ENCODE results near the gene SLC25A12.

Gene SLC25A12

GRCh38 chr2:171822525-171823322 lies 71.3 kb downstream of the SLC25A12 start:
- no peak for TF ChIP-seq GATA3 (IDR thresholded peaks at IDR 0.05; ENCODE audit: low read depth, low read length)
- TF ChIP-seq GATA2 (IDR thresholded peaks at IDR 0.05; ENCODE audit: low read depth, low read length): no peak

GRCh38 chr2:171819453-171819852 lies 74.6 kb downstream of the SLC25A12 start:
- no peak for TF ChIP-seq GATA3 (IDR thresholded peaks at IDR 0.05; ENCODE audit: low read depth, low read length)
- no peak for TF ChIP-seq GATA2 (IDR thresholded peaks at IDR 0.05; ENCODE audit: low read depth, low read length)

GRCh38 chr2:171814883-171815282 lies 79.2 kb downstream of the SLC25A12 start:
- TF ChIP-seq GATA3 (IDR thresholded peaks at IDR 0.05; ENCODE audit: low read depth, low read length) (no peak), GATA2 (IDR thresholded peaks at IDR 0.05; ENCODE audit: low read depth, low read length) (no peak)

- TF ChIP-seq GATA3 (IDR thresholded peaks at IDR 0.05; ENCODE audit: low read depth, low read length): no peak
- no peak for TF ChIP-seq GATA2 (IDR thresholded peaks at IDR 0.05; ENCODE audit: low read depth, low read length)
Observed at GRCh38 chr2:171814174-171814573, 79.9 kb downstream of the SLC25A12 start.

- TF ChIP-seq GATA3 (IDR thresholded peaks at IDR 0.05; ENCODE audit: low read depth, low read length): no peak
- TF ChIP-seq GATA2 (IDR thresholded peaks at IDR 0.05; ENCODE audit: low read depth, low read length): no peak
Observed at GRCh38 chr2:171813729-171814128, 80.3 kb downstream of the SLC25A12 start.

- TF ChIP-seq GATA2 (IDR thresholded peaks at IDR 0.05; ENCODE audit: low read depth, low read length) (no peak), GATA3 (IDR thresholded peaks at IDR 0.05; ENCODE audit: low read depth, low read length) (no peak)
Observed at GRCh38 chr2:171813126-171813525, 80.9 kb downstream of the SLC25A12 start.

- no peak for TF ChIP-seq GATA2 (IDR thresholded peaks at IDR 0.05; ENCODE audit: low read depth, low read length)
Observed at GRCh38 chr2:171811245-171811628, 82.8 kb downstream of the SLC25A12 start.

- no peak for TF ChIP-seq GATA3 (IDR thresholded peaks at IDR 0.05; ENCODE audit: low read depth, low read length)
- no peak for TF ChIP-seq GATA2 (IDR thresholded peaks at IDR 0.05; ENCODE audit: low read depth, low read length)
Observed at GRCh38 chr2:171810422-171811244, 83.4 kb downstream of the SLC25A12 start.

GRCh38 chr2:171807831-171808393 lies 86.1 kb downstream of the SLC25A12 start:
- TF ChIP-seq GATA3 (IDR thresholded peaks at IDR 0.05; ENCODE audit: low read depth, low read length): no peak
- no peak for TF ChIP-seq GATA2 (IDR thresholded peaks at IDR 0.05; ENCODE audit: low read depth, low read length)

GRCh38 chr2:171807119-171807518 lies 86.9 kb downstream of the SLC25A12 start:
- TF ChIP-seq GATA2 (IDR thresholded peaks at IDR 0.05; ENCODE audit: low read depth, low read length) (no peak), GATA3 (IDR thresholded peaks at IDR 0.05; ENCODE audit: low read depth, low read length) (no peak)

GRCh38 chr2:171804456-171804855 lies 89.6 kb downstream of the SLC25A12 start:
- TF ChIP-seq GATA3 (IDR thresholded peaks at IDR 0.05; ENCODE audit: low read depth, low read length): no peak
- TF ChIP-seq GATA2 (IDR thresholded peaks at IDR 0.05; ENCODE audit: low read depth, low read length): no peak

GRCh38 chr2:171803757-171804156 lies 90.3 kb downstream of the SLC25A12 start:
- TF ChIP-seq GATA2 (IDR thresholded peaks at IDR 0.05; ENCODE audit: low read depth, low read length): no peak
- no peak for TF ChIP-seq GATA3 (IDR thresholded peaks at IDR 0.05; ENCODE audit: low read depth, low read length)

- no peak for TF ChIP-seq GATA2 (IDR thresholded peaks at IDR 0.05; ENCODE audit: low read depth, low read length)
Observed at GRCh38 chr2:171800639-171801038, 93.4 kb downstream of the SLC25A12 start.

- TF ChIP-seq GATA3 (IDR thresholded peaks at IDR 0.05; ENCODE audit: low read depth, low read length): no peak
- no peak for TF ChIP-seq GATA2 (IDR thresholded peaks at IDR 0.05; ENCODE audit: low read depth, low read length)
Observed at GRCh38 chr2:171798156-171798820, 95.8 kb downstream of the SLC25A12 start.
